ENCODE results near the gene RTN4R.
A peak's percentile ranks its signal among the peaks of the same experiment; 100 is the strongest.
"Not testable (repeated sequence)": the region's sequence is repeated elsewhere in the genome, so short reads cannot be mapped to it uniquely, and the experiment has no call there.

The RTN4R gene

DNA sequence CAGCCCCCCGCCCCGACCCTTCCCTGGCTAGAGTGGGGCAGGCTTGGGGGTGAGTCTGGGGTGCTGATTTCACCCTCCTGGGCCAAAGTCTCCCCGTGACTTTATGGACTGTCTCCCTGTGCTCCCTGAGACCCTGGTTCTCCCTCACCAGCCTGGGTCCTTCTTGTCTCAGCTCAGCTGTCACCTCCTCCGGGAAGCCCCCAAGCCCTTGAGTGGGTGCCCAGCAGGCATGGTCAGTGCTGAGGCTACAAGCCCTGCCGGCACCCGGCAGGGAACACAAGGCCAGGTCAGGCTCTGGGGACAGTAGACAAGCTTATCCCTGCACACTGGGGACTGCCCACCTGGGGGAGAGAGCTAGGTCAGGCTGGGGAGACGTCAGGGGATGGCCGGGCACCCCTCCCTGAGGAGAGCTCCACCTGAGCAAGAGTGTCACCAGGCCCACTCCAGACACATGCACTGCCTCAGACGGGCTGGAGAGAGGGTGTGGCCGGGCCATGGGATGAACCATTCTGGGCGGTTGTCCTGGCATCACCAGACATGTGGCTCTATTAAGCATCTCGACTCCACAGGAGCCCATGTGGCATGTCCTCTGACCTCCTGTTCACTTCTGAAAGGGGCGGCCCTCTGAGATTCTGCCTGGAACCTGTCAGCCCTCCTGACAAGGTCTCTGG lies 22.6 kb upstream of the RTN4R start:
- no peak overlapping the region for H3K27ac ChIP-seq (ENCODE audit: extremely low read depth, low read depth, low read length)
- no peaks in the 10 kb centered on the region for H3K9me3 ChIP-seq (ENCODE audit: control insufficient read depth, insufficient read depth, low read depth, low read length)
- ChIA-PET CTCF (interaction anchor here (2.2 to 3.4 kb wide), 2 partner anchors 23 to 134 kb away, joined by 4 to 17 read pairs; no protein-coding TSS in a partner anchor), POLR2A (no interaction called here)
- TF ChIP-seq, protein P1, sequence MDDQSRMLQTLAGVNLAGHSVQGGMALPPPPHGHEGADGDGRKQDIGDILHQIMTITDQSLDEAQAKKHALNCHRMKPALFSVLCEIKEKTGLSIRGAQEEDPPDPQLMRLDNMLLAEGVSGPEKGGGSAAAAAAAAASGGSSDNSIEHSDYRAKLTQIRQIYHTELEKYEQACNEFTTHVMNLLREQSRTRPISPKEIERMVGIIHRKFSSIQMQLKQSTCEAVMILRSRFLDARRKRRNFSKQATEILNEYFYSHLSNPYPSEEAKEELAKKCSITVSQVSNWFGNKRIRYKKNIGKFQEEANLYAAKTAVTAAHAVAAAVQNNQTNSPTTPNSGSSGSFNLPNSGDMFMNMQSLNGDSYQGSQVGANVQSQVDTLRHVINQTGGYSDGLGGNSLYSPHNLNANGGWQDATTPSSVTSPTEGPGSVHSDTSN (CRISPR knock-in tag; IDR thresholded peaks at IDR 0.05): no peak
- TF ChIP-seq, protein P2, sequence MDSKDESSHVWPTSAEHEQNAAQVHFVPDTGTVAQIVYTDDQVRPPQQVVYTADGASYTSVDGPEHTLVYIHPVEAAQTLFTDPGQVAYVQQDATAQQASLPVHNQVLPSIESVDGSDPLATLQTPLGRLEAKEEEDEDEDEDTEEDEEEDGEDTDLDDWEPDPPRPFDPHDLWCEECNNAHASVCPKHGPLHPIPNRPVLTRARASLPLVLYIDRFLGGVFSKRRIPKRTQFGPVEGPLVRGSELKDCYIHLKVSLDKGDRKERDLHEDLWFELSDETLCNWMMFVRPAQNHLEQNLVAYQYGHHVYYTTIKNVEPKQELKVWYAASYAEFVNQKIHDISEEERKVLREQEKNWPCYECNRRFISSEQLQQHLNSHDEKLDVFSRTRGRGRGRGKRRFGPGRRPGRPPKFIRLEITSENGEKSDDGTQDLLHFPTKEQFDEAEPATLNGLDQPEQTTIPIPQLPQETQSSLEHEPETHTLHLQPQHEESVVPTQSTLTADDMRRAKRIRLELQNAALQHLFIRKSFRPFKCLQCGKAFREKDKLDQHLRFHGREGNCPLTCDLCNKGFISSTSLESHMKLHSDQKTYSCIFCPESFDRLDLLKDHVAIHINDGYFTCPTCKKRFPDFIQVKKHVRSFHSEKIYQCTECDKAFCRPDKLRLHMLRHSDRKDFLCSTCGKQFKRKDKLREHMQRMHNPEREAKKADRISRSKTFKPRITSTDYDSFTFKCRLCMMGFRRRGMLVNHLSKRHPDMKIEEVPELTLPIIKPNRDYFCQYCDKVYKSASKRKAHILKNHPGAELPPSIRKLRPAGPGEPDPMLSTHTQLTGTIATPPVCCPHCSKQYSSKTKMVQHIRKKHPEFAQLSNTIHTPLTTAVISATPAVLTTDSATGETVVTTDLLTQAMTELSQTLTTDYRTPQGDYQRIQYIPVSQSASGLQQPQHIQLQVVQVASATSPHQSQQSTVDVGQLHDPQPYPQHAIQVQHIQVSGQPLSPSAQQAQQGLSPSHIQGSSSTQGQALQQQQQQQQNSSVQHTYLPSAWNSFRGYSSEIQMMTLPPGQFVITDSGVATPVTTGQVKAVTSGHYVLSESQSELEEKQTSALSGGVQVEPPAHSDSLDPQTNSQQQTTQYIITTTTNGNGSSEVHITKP (tag by site-specific recombination; IDR thresholded peaks at IDR 0.05): peak; percentile 37; the same call in 1 of the 2 replicates
- H3K36me3 ChIP-seq (ENCODE audit: control insufficient read depth in 2 of 2, insufficient read depth in 1 of 2, low read length in 2 of 2): no peaks in the 10 kb centered on the region
- H3K4me3 ChIP-seq (ENCODE audit: low read depth, low read length): no peak overlapping the region
- no peaks in the 10 kb centered on the region for H3K4me1 ChIP-seq (ENCODE audit: control insufficient read depth, insufficient read depth, low read length)

DNA sequence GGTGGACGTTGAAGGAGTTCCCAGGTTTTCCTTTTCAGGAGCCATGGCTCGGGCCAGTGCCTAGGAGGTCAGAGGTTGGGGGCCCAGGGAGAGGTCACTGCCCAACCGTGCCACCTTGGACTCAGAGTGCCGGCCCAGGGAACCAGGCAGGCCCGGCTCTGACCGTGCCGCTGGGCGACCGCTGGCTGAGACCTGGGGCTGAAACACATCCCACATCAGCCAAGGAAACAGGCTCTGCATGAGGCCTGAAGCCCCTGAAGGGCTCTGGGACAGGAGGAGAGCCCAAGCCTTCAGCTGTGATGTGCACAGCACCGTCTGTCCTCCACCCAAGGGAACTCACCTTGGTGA lies 21.9 kb upstream of the RTN4R start:
- Histone ChIP-seq H3K36me3 (ENCODE audit: control insufficient read depth in 2 of 2, insufficient read depth in 1 of 2, low read length in 2 of 2) (no peaks in the 10 kb centered on the region), H3K4me1 (ENCODE audit: control insufficient read depth, insufficient read depth, low read length) (no peaks in the 10 kb centered on the region), H3K4me3 (ENCODE audit: low read depth, low read length) (no peak overlapping the region), H3K9me3 (ENCODE audit: control insufficient read depth, insufficient read depth, low read depth, low read length) (no peaks in the 10 kb centered on the region), H3K27ac (ENCODE audit: extremely low read depth, low read depth, low read length) (no peak overlapping the region)
- POLR2A ChIA-PET: no interaction called here
- TF ChIP-seq, protein P3, sequence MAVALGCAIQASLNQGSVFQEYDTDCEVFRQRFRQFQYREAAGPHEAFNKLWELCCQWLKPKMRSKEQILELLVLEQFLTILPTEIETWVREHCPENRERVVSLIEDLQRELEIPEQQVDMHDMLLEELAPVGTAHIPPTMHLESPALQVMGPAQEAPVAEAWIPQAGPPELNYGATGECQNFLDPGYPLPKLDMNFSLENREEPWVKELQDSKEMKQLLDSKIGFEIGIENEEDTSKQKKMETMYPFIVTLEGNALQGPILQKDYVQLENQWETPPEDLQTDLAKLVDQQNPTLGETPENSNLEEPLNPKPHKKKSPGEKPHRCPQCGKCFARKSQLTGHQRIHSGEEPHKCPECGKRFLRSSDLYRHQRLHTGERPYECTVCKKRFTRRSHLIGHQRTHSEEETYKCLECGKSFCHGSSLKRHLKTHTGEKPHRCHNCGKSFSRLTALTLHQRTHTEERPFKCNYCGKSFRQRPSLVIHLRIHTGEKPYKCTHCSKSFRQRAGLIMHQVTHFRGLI (tag by site-specific recombination; IDR thresholded peaks at IDR 0.05): no peak
- no peak for TF ChIP-seq ZNF544 (tag by site-specific recombination; IDR thresholded peaks at IDR 0.05)
- no peak for TF ChIP-seq ZNF768 (tag by site-specific recombination; IDR thresholded peaks at IDR 0.05)
- no peak for TF ChIP-seq ZBTB8A (tag by site-specific recombination; IDR thresholded peaks at IDR 0.05)
- TF ChIP-seq, protein P4, sequence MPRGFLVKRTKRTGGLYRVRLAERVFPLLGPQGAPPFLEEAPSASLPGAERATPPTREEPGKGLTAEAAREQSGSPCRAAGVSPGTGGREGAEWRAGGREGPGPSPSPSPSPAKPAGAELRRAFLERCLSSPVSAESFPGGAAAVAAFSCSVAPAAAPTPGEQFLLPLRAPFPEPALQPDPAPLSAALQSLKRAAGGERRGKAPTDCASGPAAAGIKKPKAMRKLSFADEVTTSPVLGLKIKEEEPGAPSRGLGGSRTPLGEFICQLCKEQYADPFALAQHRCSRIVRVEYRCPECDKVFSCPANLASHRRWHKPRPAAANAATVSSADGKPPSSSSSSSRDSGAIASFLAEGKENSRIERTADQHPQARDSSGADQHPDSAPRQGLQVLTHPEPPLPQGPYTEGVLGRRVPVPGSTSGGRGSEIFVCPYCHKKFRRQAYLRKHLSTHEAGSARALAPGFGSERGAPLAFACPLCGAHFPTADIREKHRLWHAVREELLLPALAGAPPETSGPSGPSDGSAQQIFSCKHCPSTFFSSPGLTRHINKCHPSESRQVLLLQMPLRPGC (tag by site-specific recombination; IDR thresholded peaks at IDR 0.05): no peak
- TF ChIP-seq, protein P5, sequence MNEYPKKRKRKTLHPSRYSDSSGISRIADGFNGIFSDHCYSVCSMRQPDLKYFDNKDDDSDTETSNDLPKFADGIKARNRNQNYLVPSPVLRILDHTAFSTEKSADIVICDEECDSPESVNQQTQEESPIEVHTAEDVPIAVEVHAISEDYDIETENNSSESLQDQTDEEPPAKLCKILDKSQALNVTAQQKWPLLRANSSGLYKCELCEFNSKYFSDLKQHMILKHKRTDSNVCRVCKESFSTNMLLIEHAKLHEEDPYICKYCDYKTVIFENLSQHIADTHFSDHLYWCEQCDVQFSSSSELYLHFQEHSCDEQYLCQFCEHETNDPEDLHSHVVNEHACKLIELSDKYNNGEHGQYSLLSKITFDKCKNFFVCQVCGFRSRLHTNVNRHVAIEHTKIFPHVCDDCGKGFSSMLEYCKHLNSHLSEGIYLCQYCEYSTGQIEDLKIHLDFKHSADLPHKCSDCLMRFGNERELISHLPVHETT (tag by site-specific recombination; IDR thresholded peaks at IDR 0.05): no peak
- CTCF ChIA-PET: interaction anchor here (0.6 to 3.4 kb wide), 2 partner anchors 75 to 133 kb away, joined by 3 to 17 read pairs; no protein-coding TSS in a partner anchor

DNA sequence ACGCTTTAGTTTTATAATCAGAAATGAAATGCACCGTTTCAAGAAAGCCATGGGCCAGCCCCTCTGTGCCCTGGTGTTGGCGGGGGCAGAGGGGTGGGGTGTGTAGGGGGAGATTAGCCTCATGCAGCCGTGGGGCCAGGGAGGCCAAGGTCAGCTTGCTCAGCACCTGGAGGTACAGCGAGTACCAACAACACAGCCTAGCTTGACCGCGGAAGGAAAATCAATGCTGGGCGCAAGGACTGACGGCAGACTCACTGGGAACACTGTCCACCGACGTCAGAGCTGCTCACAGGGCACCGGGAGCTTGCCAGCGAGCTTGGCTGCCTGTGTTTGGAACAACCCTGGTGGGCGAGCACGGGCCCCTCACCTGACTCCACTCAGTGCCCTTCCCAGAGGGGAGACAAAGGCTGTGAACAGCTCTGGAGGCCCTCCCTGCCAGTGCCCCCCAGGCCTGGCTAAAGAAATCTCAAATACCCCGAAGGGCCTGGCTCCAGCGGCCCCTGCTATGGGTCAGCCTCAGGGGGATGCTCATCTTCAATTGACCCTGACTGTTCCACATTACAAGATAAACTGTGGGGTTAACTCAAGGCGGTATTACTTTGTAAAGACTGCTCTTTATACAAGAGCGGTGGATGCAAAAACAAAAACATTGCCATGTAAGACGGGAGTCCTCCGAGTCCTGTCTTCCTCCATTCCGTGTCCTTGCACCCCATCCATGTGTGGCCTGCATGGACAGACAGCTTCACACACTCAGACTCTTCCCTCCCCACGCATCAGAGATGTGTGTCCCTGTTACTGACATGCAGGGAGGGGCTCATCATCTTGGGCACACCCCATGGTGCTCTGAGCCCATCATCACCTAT lies 21.3 kb upstream of the RTN4R start:
- H3K4me3 ChIP-seq (ENCODE audit: low read depth, low read length); H3K27ac ChIP-seq (ENCODE audit: extremely low read depth, low read depth, low read length); POLR2A ChIA-PET; H3K9me3 ChIP-seq (ENCODE audit: control insufficient read depth, insufficient read depth, low read depth, low read length); H3K36me3 ChIP-seq (ENCODE audit: control insufficient read depth in 2 of 2, insufficient read depth in 1 of 2, low read length in 2 of 2); H3K4me1 ChIP-seq (ENCODE audit: control insufficient read depth, insufficient read depth, low read length): not testable (repeated sequence)
- CTCF ChIA-PET: interaction anchor here (0.6 to 0.7 kb wide), 2 partner anchors 74 to 324 kb away, joined by 3 read pairs; no protein-coding TSS in a partner anchor

Data from HEK293 (cell line).